Jurkat, Clone E6-1 (cell line): Measurements from ENCODE around the gene TDO2. TPM values are rescaled to one million over a fixed set of nuclear protein-coding genes. Genes with fewer than 3 reads are reported as not detected.
"Not testable (repeated sequence)": the region's sequence is repeated elsewhere in the genome, so short reads cannot be mapped to it uniquely, and the experiment has no call there.

Experiments used
- DNase-seq: peaks from one replicate; pipeline ENCODE4 v3.0.0-alpha.2; 2011; ENCODE audit warnings: low read depth, low spot score
- H3K4me3 ChIP-seq: 2 replicates; pipeline ENCODE4 v1.5.1; 2011; ENCODE audit warnings: mild to moderate bottlenecking, low read length, control low read depth, moderate library complexity
- polyA plus RNA-seq: library from polyadenylated mRNA; unstranded; fragments of >200 nt; gene quantifications from one replicate; pipeline ENCODE4 v1.2.1, GENCODE V29; 2012; ENCODE audit warnings: missing spikeins; ENCODE audit not compliant: insufficient read length, insufficient read depth

The TDO2 gene
- polyA plus RNA-seq = not detected

GRCh38 chr4:155903453-155903852, at the start of gene TDO2:
TSS of gene TDO2 (plus strand) at chr4:155903696. CDS start at chr4:155903759, 63 bp downstream.
- DNase-seq = no peak
- no peak within 1 kb of the TSS for H3K4me3 ChIP-seq

GRCh38 chr4:155854582-155855226, 48.8 kb upstream of the TDO2 start:
- no peak for DNase-seq
- no peak overlapping the region for H3K4me3 ChIP-seq

- no peak for DNase-seq
- H3K4me3 ChIP-seq = no peak overlapping the region
Observed at GRCh38 chr4:155855897-155856296, 47.6 kb upstream of the TDO2 start.

- H3K4me3 ChIP-seq = no peak within 1 kb of the TSS
- no peak for DNase-seq
Observed at GRCh38 chr4:155866177-155866576, 37.3 kb upstream of the TDO2 start, which contains the start of gene ASIC5. TSS of gene ASIC5 (minus strand) at chr4:155866277. CDS start at chr4:155866226, 51 bp downstream.

GRCh38 chr4:155875878-155876277, 27.6 kb upstream of the TDO2 start:
- no peak overlapping the region for H3K4me3 ChIP-seq
- no peak for DNase-seq

- DNase-seq = no peak
Observed at GRCh38 chr4:155877971-155878370, 25.5 kb upstream of the TDO2 start.

GRCh38 chr4:155878611-155879010, 24.9 kb upstream of the TDO2 start:
- no peak for DNase-seq
- no peak overlapping the region for H3K4me3 ChIP-seq

More at GRCh38 chr4:155877971-155878370, 25.5 kb upstream of the TDO2 start:
- no peak overlapping the region for H3K4me3 ChIP-seq

- DNase-seq = no peak
- H3K4me3 ChIP-seq = no peak overlapping the region
Observed at GRCh38 chr4:155879767-155880166, 23.7 kb upstream of the TDO2 start.

GRCh38 chr4:155881555-155881954, 21.9 kb upstream of the TDO2 start:
- DNase-seq = no peak
- no peak overlapping the region for H3K4me3 ChIP-seq

GRCh38 chr4:155883895-155884294, 19.6 kb upstream of the TDO2 start:
- no peak overlapping the region for H3K4me3 ChIP-seq
- DNase-seq = no peak

- H3K4me3 ChIP-seq = no peak overlapping the region
- no peak for DNase-seq
Observed at GRCh38 chr4:155885666-155886065, 17.8 kb upstream of the TDO2 start.

- no peak overlapping the region for H3K4me3 ChIP-seq
- DNase-seq = no peak
Observed at GRCh38 chr4:155887045-155887444, 16.5 kb upstream of the TDO2 start.

- no peak for DNase-seq
- no peak overlapping the region for H3K4me3 ChIP-seq
Observed at GRCh38 chr4:155887847-155888570, 15.5 kb upstream of the TDO2 start.

GRCh38 chr4:155889031-155889793, 14.3 kb upstream of the TDO2 start:
- H3K4me3 ChIP-seq = no peak overlapping the region
- DNase-seq = no peak

- no peak overlapping the region for H3K4me3 ChIP-seq
- DNase-seq = no peak
Observed at GRCh38 chr4:155889946-155890345, 13.6 kb upstream of the TDO2 start.

- DNase-seq = no peak
- H3K4me3 ChIP-seq = no peak overlapping the region
Observed at GRCh38 chr4:155891058-155891457, 12.4 kb upstream of the TDO2 start.

GRCh38 chr4:155898371-155898770, 5.1 kb upstream of the TDO2 start:
- not testable (repeated sequence) for DNase-seq, H3K4me3 ChIP-seq

GRCh38 chr4:155899891-155900290, 3.6 kb upstream of the TDO2 start:
- no peak overlapping the region for H3K4me3 ChIP-seq
- DNase-seq = no peak

GRCh38 chr4:155900381-155900780, 3.1 kb upstream of the TDO2 start:
- no peak for DNase-seq
- no peak overlapping the region for H3K4me3 ChIP-seq

- DNase-seq = no peak
- no peak overlapping the region for H3K4me3 ChIP-seq
Observed at GRCh38 chr4:155901013-155901412, 2.5 kb upstream of the TDO2 start.
